ENCODE measurements around the gene KIR3DL1. TPM values are rescaled to one million over a fixed set of nuclear protein-coding genes. Genes with fewer than 3 reads are reported as not detected.
"Not testable (repeated sequence)": the region's sequence is repeated elsewhere in the genome, so short reads cannot be mapped to it uniquely, and the experiment has no call there.

Gene KIR3DL1
- total and polyA plus RNA-seq, 4 donors, result 0.16 to 0.64 (median 0.18) TPM; not detected in 1

GRCh38 chr19:54806516-54806838, 9.8 kb upstream of the KIR3DL1 start:
- TF ChIP-seq CTCF (IDR thresholded peaks at IDR 0.05; ENCODE audit: control extremely low read depth, extremely low read depth), result no peak
- H3K9me3 ChIP-seq (ENCODE audit: control insufficient read depth in 4 of 4, insufficient read depth in 3 of 4, low read length in 3 of 4), result peaks cover 0 to 12% (median 0%) of the 10 kb centered on the region in 4 donors
- no peak overlapping the region for H3K9ac ChIP-seq (ENCODE audit: insufficient read depth in 1 of 2, low read length in 2 of 2)
- DNase-seq (no peak), ATAC-seq (ENCODE audit: insufficient read depth, low FRiP score) (no peak)
- no peaks in the 10 kb centered on the region for H3K36me3 ChIP-seq (ENCODE audit: control insufficient read depth in 4 of 4, insufficient read depth in 4 of 4, low read length in 4 of 4)
- H3K27me3 ChIP-seq (ENCODE audit: control insufficient read depth in 3 of 3, insufficient read depth in 3 of 3, low read length in 2 of 3), result no peaks in the 10 kb centered on the region
- H3K4me3 ChIP-seq, result no peak overlapping the region
- H3K27ac ChIP-seq (ENCODE audit: low read depth in 1 of 2, low read length in 1 of 2), result no peak overlapping the region
- H3K4me1 ChIP-seq (ENCODE audit: control insufficient read depth in 5 of 5, insufficient read depth in 5 of 5, low read length in 5 of 5), result no peaks in the 10 kb centered on the region
- 66 to 68% methylated on average over 2 of the region's 2 CpGs for WGBS, 2 donors

- ATAC-seq (ENCODE audit: insufficient read depth, low FRiP score); H3K9ac ChIP-seq (ENCODE audit: insufficient read depth in 1 of 2, low read length in 2 of 2); H3K36me3 ChIP-seq (ENCODE audit: control insufficient read depth in 4 of 4, insufficient read depth in 4 of 4, low read length in 4 of 4); H3K4me1 ChIP-seq (ENCODE audit: control insufficient read depth in 5 of 5, insufficient read depth in 5 of 5, low read length in 5 of 5); H3K4me3 ChIP-seq; DNase-seq; H3K27ac ChIP-seq (ENCODE audit: low read depth in 1 of 2, low read length in 1 of 2); H3K27me3 ChIP-seq (ENCODE audit: control insufficient read depth in 3 of 3, insufficient read depth in 3 of 3, low read length in 2 of 3): not testable (repeated sequence)
- WGBS, 2 donors, result 69 to 71% methylated on average over 3 of the region's 3 CpGs
- H3K9me3 ChIP-seq (ENCODE audit: control insufficient read depth in 4 of 4, insufficient read depth in 3 of 4, low read length in 3 of 4), result peaks cover 0 to 13% (median 3%) of the 10 kb centered on the region in 4 donors
Measured at GRCh38 chr19:54814571-54814970, 1.7 kb upstream of the KIR3DL1 start.

GRCh38 chr19:54817670-54818536, 1.6 kb downstream of the KIR3DL1 start:
- Histone ChIP-seq H3K4me1 (ENCODE audit: control insufficient read depth in 5 of 5, insufficient read depth in 5 of 5, low read length in 5 of 5) (no peaks in the 10 kb centered on the region), H3K9ac (ENCODE audit: insufficient read depth in 1 of 2, low read length in 2 of 2) (no peak overlapping the region), H3K4me3 (no peak overlapping the region), H3K27me3 (ENCODE audit: control insufficient read depth in 3 of 3, insufficient read depth in 3 of 3, low read length in 2 of 3) (peaks cover 0 to 4% (median 0%) of the 10 kb centered on the region in 3 donors), H3K9me3 (ENCODE audit: control insufficient read depth in 4 of 4, insufficient read depth in 3 of 4, low read length in 3 of 4) (peaks cover 0 to 5% (median 1%) of the 10 kb centered on the region in 4 donors), H3K27ac (ENCODE audit: low read depth in 1 of 2, low read length in 1 of 2) (no peak overlapping the region), H3K36me3 (ENCODE audit: control insufficient read depth in 4 of 4, insufficient read depth in 4 of 4, low read length in 4 of 4) (no peaks in the 10 kb centered on the region)
- WGBS, 2 donors, result 82 to 85% methylated on average over 15 of the region's 15 CpGs
- ATAC-seq (ENCODE audit: insufficient read depth, low FRiP score), result no peak
- no peak for DNase-seq
- TF ChIP-seq CTCF (IDR thresholded peaks at IDR 0.05; ENCODE audit: control extremely low read depth, extremely low read depth), result no peak

- not testable (repeated sequence) for H3K27me3 ChIP-seq (ENCODE audit: control insufficient read depth in 3 of 3, insufficient read depth in 3 of 3, low read length in 2 of 3); H3K4me3 ChIP-seq; ATAC-seq (ENCODE audit: insufficient read depth, low FRiP score); H3K9me3 ChIP-seq (ENCODE audit: control insufficient read depth in 4 of 4, insufficient read depth in 3 of 4, low read length in 3 of 4); H3K36me3 ChIP-seq (ENCODE audit: control insufficient read depth in 4 of 4, insufficient read depth in 4 of 4, low read length in 4 of 4); H3K9ac ChIP-seq (ENCODE audit: insufficient read depth in 1 of 2, low read length in 2 of 2); H3K27ac ChIP-seq (ENCODE audit: low read depth in 1 of 2, low read length in 1 of 2); DNase-seq; H3K4me1 ChIP-seq (ENCODE audit: control insufficient read depth in 5 of 5, insufficient read depth in 5 of 5, low read length in 5 of 5)
- 62 to 66% methylated on average over 4 of the region's 4 CpGs for WGBS, 2 donors
Measured at GRCh38 chr19:54824416-54824815, 8.1 kb downstream of the KIR3DL1 start.

- H3K36me3 ChIP-seq (ENCODE audit: control insufficient read depth in 4 of 4, insufficient read depth in 4 of 4, low read length in 4 of 4); H3K27ac ChIP-seq (ENCODE audit: low read depth in 1 of 2, low read length in 1 of 2); DNase-seq; H3K9me3 ChIP-seq (ENCODE audit: control insufficient read depth in 4 of 4, insufficient read depth in 3 of 4, low read length in 3 of 4); H3K9ac ChIP-seq (ENCODE audit: insufficient read depth in 1 of 2, low read length in 2 of 2); ATAC-seq (ENCODE audit: insufficient read depth, low FRiP score); H3K4me3 ChIP-seq; H3K4me1 ChIP-seq (ENCODE audit: control insufficient read depth in 5 of 5, insufficient read depth in 5 of 5, low read length in 5 of 5); H3K27me3 ChIP-seq (ENCODE audit: control insufficient read depth in 3 of 3, insufficient read depth in 3 of 3, low read length in 2 of 3): not testable (repeated sequence)
- 19 to 50% methylated on average over 7 of the region's 7 CpGs for WGBS, 2 donors
Measured at GRCh38 chr19:54825326-54825725, 9.1 kb downstream of the KIR3DL1 start.

GRCh38 chr19:54828064-54828463, 11.8 kb downstream of the KIR3DL1 start:
- not testable (repeated sequence) for H3K27ac ChIP-seq (ENCODE audit: low read depth in 1 of 2, low read length in 1 of 2); ATAC-seq (ENCODE audit: insufficient read depth, low FRiP score); H3K27me3 ChIP-seq (ENCODE audit: control insufficient read depth in 3 of 3, insufficient read depth in 3 of 3, low read length in 2 of 3); H3K4me3 ChIP-seq; H3K36me3 ChIP-seq (ENCODE audit: control insufficient read depth in 4 of 4, insufficient read depth in 4 of 4, low read length in 4 of 4); DNase-seq; H3K9me3 ChIP-seq (ENCODE audit: control insufficient read depth in 4 of 4, insufficient read depth in 3 of 4, low read length in 3 of 4); H3K4me1 ChIP-seq (ENCODE audit: control insufficient read depth in 5 of 5, insufficient read depth in 5 of 5, low read length in 5 of 5); H3K9ac ChIP-seq (ENCODE audit: insufficient read depth in 1 of 2, low read length in 2 of 2)
- WGBS, 2 donors, result 75 to 81% methylated on average over 7 to 8 of the region's 8 CpGs

GRCh38 chr19:54832496-54832895, 16.2 kb downstream of the KIR3DL1 start, which contains the start of gene KIR2DS4:
Gene KIR2DS4 (plus strand): TSS chr19:54832676.
- not testable (repeated sequence) for H3K9ac ChIP-seq (ENCODE audit: insufficient read depth in 1 of 2, low read length in 2 of 2); H3K36me3 ChIP-seq (ENCODE audit: control insufficient read depth in 4 of 4, insufficient read depth in 4 of 4, low read length in 4 of 4); H3K9me3 ChIP-seq (ENCODE audit: control insufficient read depth in 4 of 4, insufficient read depth in 3 of 4, low read length in 3 of 4); H3K27ac ChIP-seq (ENCODE audit: low read depth in 1 of 2, low read length in 1 of 2); H3K4me1 ChIP-seq (ENCODE audit: control insufficient read depth in 5 of 5, insufficient read depth in 5 of 5, low read length in 5 of 5); DNase-seq; H3K27me3 ChIP-seq (ENCODE audit: control insufficient read depth in 3 of 3, insufficient read depth in 3 of 3, low read length in 2 of 3); ATAC-seq (ENCODE audit: insufficient read depth, low FRiP score); H3K4me3 ChIP-seq
- WGBS, 2 donors, result 95 to 96% methylated on average over 14 of the region's 14 CpGs
